Nephron progenitor cell (in vitro differentiated cells): ENCODE measurements around the gene DCLK1.

Experiments used
- DNase-seq: peaks from one replicate; pipeline ENCODE4 v3.0.0; 2021
- H3K27ac Mint-ChIP-seq: 2 replicates; pipeline ENCODE4 v1.8.0; 2021; ENCODE audit warnings: mild to moderate bottlenecking, moderate library complexity, mixed read lengths
- H3K27me3 Mint-ChIP-seq: 2 replicates; pipeline ENCODE4 v1.8.0; 2021; ENCODE audit warnings: mild to moderate bottlenecking, low read depth, mixed read lengths; ENCODE audit not compliant: poor library complexity
- H3K36me3 Mint-ChIP-seq: 2 replicates; pipeline ENCODE4 v1.8.0; 2021; ENCODE audit warnings: low read depth, mixed read lengths
- H3K4me1 Mint-ChIP-seq: 2 replicates; pipeline ENCODE4 v1.8.0; 2021; ENCODE audit warnings: mixed read lengths
- H3K4me3 Mint-ChIP-seq: 2 replicates; pipeline ENCODE4 v1.8.0; 2021; ENCODE audit warnings: mild to moderate bottlenecking, moderate library complexity, mixed read lengths
- H3K9me3 Mint-ChIP-seq: 2 replicates; pipeline ENCODE4 v1.8.0; 2021; ENCODE audit warnings: mild to moderate bottlenecking, moderate library complexity, mixed read lengths
- CTCF ChIP-seq: fragments of 200-600 bp; sonication (generic); IDR thresholded peaks from 2 replicates; pipeline ENCODE4 v1.5.0; 2021; ENCODE audit warnings: antibody characterized with exemption

The DCLK1 gene

GRCh38 chr13:36101157-36101556, 30.0 kb downstream of the DCLK1 start:
- Mint-ChIP-seq H3K9me3 (no peaks in the 10 kb centered on the region), H3K36me3 (no peaks in the 10 kb centered on the region), H3K4me1 (no peaks in the 10 kb centered on the region)

GRCh38 chr13:36098080-36098479, 33.1 kb downstream of the DCLK1 start:
- no peaks in the 10 kb centered on the region for H3K4me1 Mint-ChIP-seq
- H3K4me3 Mint-ChIP-seq = no peak overlapping the region
- H3K27ac Mint-ChIP-seq = no peak overlapping the region
- H3K36me3 Mint-ChIP-seq = no peaks in the 10 kb centered on the region
- H3K27me3 Mint-ChIP-seq = no peaks in the 10 kb centered on the region
- no peak for DNase-seq
- no peak for TF ChIP-seq CTCF
- no peaks in the 10 kb centered on the region for H3K9me3 Mint-ChIP-seq

More at GRCh38 chr13:36101157-36101556, 30.0 kb downstream of the DCLK1 start:
- Mint-ChIP-seq H3K27ac (no peak overlapping the region), H3K27me3 (no peaks in the 10 kb centered on the region), H3K4me3 (no peak overlapping the region)
- DNase-seq = no peak
- no peak for TF ChIP-seq CTCF

GRCh38 chr13:36096461-36097416, 34.4 kb downstream of the DCLK1 start:
- no peaks in the 10 kb centered on the region for H3K36me3 Mint-ChIP-seq
- no peaks in the 10 kb centered on the region for H3K27me3 Mint-ChIP-seq
- H3K4me3 Mint-ChIP-seq = no peak overlapping the region
- TF ChIP-seq CTCF = no peak
- no peak for DNase-seq
- no peaks in the 10 kb centered on the region for H3K4me1 Mint-ChIP-seq
- H3K27ac Mint-ChIP-seq = no peak overlapping the region
- H3K9me3 Mint-ChIP-seq = no peaks in the 10 kb centered on the region

- no peak overlapping the region for H3K4me3 Mint-ChIP-seq
- no peaks in the 10 kb centered on the region for H3K27me3 Mint-ChIP-seq
- no peak for TF ChIP-seq CTCF
- DNase-seq = no peak
- H3K27ac Mint-ChIP-seq = no peak overlapping the region
- no peaks in the 10 kb centered on the region for H3K9me3 Mint-ChIP-seq
- no peaks in the 10 kb centered on the region for H3K4me1 Mint-ChIP-seq
- H3K36me3 Mint-ChIP-seq = no peaks in the 10 kb centered on the region
Observed at GRCh38 chr13:36094478-36094877, 36.7 kb downstream of the DCLK1 start.

DNA sequence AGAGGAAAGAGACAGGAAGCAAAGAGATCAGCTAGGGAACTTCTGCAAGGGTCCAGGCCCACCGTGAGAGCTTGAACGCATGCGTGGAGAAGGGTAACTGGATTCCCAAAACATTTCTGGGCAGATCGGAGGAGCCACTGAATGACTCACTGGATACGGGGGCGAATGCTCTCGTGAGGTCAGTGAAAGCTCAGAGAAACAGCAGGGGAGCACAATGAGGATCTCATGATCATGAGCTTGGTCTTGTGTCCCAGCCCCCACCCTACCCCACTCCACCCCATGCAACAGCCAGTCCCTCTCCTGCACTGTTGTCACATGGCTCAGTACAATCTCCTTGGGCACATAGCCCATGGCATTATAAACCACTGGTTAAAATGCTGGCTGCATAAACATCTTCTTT, 40.6 kb downstream of the DCLK1 start:
- no peak overlapping the region for H3K27ac Mint-ChIP-seq
- TF ChIP-seq CTCF = no peak
- H3K9me3 Mint-ChIP-seq = no peaks in the 10 kb centered on the region
- H3K27me3 Mint-ChIP-seq = no peaks in the 10 kb centered on the region
- no peaks in the 10 kb centered on the region for H3K36me3 Mint-ChIP-seq
- H3K4me3 Mint-ChIP-seq = no peak overlapping the region
- H3K4me1 Mint-ChIP-seq = no peaks in the 10 kb centered on the region
- no peak for DNase-seq

GRCh38 chr13:36089130-36089647, 42.0 kb downstream of the DCLK1 start:
- Mint-ChIP-seq H3K9me3 (no peaks in the 10 kb centered on the region), H3K27me3 (no peaks in the 10 kb centered on the region), H3K4me3 (no peak overlapping the region)

More at GRCh38 chr13:36089130-36089647, 42.0 kb downstream of the DCLK1 start:
- no peak overlapping the region for H3K27ac Mint-ChIP-seq
- H3K4me1 Mint-ChIP-seq = no peaks in the 10 kb centered on the region
- H3K36me3 Mint-ChIP-seq = no peaks in the 10 kb centered on the region
- no peak for TF ChIP-seq CTCF
- no peak for DNase-seq
